ENCODE data around the gene SLC24A3.

SLC24A3 gene

DNA sequence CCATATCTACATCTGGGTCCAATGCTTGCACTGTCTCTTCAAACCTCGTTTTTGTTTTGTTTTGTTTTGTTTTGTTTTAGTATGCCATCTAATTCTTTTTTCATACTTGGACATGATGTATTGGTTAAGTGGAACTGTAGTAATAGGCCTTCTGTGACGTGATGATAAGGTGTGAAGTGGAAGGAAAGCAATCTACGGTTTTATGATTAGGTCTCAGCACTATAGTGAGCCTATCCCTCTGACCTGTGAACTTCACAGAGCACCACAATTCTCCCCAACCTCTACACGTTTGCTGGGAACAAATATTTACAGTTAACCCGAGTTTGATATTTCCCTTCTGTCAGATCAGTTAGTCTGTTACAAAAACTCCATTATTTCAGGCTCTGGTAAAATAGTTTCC, 19.1 kb upstream of the SLC24A3 start:
- Mint-ChIP-seq H3K27me3 (ENCODE audit: low read depth, poor library complexity) (no peaks in the 10 kb centered on the region), H3K9me3 (peaks cover 13% of the 10 kb centered on the region), H3K4me1 (no peaks in the 10 kb centered on the region), H3K36me3 (ENCODE audit: low read depth) (no peaks in the 10 kb centered on the region), H3K27ac (no peak overlapping the region), H3K4me3 (no peak overlapping the region)
- TF ChIP-seq, protein P1, sequence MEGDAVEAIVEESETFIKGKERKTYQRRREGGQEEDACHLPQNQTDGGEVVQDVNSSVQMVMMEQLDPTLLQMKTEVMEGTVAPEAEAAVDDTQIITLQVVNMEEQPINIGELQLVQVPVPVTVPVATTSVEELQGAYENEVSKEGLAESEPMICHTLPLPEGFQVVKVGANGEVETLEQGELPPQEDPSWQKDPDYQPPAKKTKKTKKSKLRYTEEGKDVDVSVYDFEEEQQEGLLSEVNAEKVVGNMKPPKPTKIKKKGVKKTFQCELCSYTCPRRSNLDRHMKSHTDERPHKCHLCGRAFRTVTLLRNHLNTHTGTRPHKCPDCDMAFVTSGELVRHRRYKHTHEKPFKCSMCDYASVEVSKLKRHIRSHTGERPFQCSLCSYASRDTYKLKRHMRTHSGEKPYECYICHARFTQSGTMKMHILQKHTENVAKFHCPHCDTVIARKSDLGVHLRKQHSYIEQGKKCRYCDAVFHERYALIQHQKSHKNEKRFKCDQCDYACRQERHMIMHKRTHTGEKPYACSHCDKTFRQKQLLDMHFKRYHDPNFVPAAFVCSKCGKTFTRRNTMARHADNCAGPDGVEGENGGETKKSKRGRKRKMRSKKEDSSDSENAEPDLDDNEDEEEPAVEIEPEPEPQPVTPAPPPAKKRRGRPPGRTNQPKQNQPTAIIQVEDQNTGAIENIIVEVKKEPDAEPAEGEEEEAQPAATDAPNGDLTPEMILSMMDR (IDR thresholded peaks at IDR 0.05): no peak
- DNase-seq: no peak

DNA sequence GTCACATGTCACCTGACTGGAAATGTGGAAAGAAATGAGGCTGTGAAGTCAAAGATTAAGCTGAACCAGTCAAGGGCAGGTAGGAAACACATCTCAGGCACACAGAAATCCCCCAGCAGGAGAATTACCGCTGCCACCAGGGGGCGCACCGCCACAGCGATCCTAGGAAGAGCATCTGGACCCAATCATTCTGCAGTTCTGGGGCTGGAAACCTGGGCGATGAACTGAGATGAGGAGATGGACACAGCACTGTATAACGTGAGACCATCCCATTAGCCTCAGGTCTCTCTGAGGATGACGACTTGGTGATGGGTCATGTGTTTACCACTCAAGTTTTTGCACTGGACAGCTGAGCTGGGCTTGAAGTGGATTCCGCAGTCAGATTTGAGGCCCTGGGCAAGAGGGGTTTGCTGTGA, 6.5 kb upstream of the SLC24A3 start:
- DNase-seq: peak; percentile 90
- no peak overlapping the region for H3K27ac Mint-ChIP-seq
- TF ChIP-seq, protein P1 (IDR thresholded peaks at IDR 0.05): peak; percentile 93
- H3K27me3 Mint-ChIP-seq (ENCODE audit: low read depth, poor library complexity): peaks cover 36% of the 10 kb centered on the region
- peaks cover 14% of the 10 kb centered on the region for H3K9me3 Mint-ChIP-seq
- peaks cover 14% of the 10 kb centered on the region for H3K4me1 Mint-ChIP-seq
- H3K36me3 Mint-ChIP-seq (ENCODE audit: low read depth): no peaks in the 10 kb centered on the region
- no peak overlapping the region for H3K4me3 Mint-ChIP-seq

DNA sequence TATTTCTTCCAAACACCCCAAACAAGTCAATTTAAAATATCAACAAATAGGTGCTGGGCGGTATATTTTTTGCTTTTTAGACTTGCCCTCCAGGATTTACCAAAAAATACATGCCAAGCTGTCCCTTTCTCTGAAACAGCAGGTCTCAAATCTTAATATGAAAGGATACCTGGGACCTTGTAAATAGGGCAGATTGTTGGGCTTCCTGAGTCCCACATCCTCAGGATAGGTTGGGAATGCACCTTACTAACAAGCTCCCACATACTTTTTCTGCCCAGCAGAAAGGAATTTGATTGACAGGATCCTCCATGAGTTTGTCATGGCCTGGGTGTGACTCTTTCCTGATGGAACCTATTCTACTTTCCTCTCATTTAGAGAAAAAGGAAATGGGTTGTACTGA, 4.9 kb upstream of the SLC24A3 start:
- H3K36me3 Mint-ChIP-seq (ENCODE audit: low read depth): no peaks in the 10 kb centered on the region
- peaks cover 20% of the 10 kb centered on the region for H3K4me1 Mint-ChIP-seq
- no peak overlapping the region for H3K4me3 Mint-ChIP-seq
- no peak for DNase-seq
- H3K9me3 Mint-ChIP-seq: peaks cover 10% of the 10 kb centered on the region
- H3K27ac Mint-ChIP-seq: no peak overlapping the region
- TF ChIP-seq, protein P1 (IDR thresholded peaks at IDR 0.05): no peak
- peaks cover 45% of the 10 kb centered on the region for H3K27me3 Mint-ChIP-seq (ENCODE audit: low read depth, poor library complexity)

DNA sequence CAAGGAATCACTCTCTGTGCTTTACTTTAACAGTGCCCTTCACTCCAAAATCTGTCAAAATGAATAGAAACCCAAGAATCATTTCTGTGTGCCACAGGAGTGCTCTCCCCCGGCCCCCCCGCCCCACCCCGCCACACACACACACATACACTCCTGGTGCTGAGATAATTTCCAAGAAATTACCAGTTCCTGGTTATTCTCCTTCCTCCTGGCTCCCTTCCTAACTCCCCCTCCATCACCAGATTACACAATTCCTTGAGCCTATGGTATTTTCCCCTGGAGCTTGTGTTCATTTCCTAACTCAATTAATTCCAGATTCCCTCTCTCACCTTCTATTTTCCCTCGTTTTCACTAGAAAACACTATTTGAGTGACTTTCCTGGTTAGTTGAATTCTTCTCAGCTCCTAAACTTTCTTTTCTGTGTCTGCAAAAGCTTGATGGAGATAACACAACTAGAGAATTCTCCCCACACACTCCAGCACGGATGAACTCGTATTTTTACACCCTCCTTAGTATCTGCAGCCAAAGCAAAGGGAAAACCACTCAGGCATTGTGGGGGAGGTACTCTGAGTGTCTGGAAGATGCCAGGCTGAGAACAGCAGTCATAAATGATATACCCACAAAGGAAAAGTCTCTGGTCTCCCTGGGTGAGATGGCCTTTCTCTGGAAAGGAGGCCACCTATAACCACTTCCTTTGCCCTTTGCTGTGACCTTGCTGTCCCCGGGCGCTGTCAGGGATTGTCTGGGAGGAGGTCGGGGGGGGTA, 1.9 kb upstream of the SLC24A3 start:
- Mint-ChIP-seq H3K27me3 (ENCODE audit: low read depth, poor library complexity) (peaks cover 69% of the 10 kb centered on the region), H3K4me1 (peaks cover 37% of the 10 kb centered on the region), H3K4me3 (peak overlapping the region; percentile 33), H3K27ac (no peak overlapping the region), H3K36me3 (ENCODE audit: low read depth) (no peaks in the 10 kb centered on the region), H3K9me3 (no peaks in the 10 kb centered on the region)
- no peak for DNase-seq
- TF ChIP-seq, protein P1 (IDR thresholded peaks at IDR 0.05): no peak

DNA sequence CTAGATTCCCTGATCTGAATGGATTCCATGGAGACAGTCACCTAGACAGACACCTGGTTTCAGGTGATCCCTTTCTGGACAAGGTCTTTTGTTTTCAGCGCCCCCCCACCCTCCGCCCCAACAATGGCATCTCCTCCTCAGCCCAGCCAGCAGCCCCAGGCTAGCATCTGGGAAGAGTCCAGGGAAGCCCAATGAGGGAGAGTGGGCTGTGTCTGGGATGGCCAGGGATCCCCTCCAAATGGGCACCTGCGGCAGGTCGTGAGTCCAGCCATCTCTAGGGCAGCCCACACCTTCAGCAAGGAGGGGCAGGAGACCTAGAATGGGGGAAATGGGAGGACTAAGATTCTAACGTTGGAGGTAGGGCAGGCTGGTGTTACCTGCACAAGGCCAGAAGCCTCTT, 1.2 kb upstream of the SLC24A3 start:
- peaks cover 71% of the 10 kb centered on the region for H3K27me3 Mint-ChIP-seq (ENCODE audit: low read depth, poor library complexity)

More for the DNA sequence above, 1.2 kb upstream of the SLC24A3 start:
- peaks cover 37% of the 10 kb centered on the region for H3K4me1 Mint-ChIP-seq
- no peaks in the 10 kb centered on the region for H3K9me3 Mint-ChIP-seq
- no peak overlapping the region for H3K27ac Mint-ChIP-seq
- TF ChIP-seq, protein P1 (IDR thresholded peaks at IDR 0.05): no peak
- peak overlapping the region; percentile 78 for H3K4me3 Mint-ChIP-seq
- no peak for DNase-seq
- no peaks in the 10 kb centered on the region for H3K36me3 Mint-ChIP-seq (ENCODE audit: low read depth)
